Adrenal gland (tissue), 5 donors: ENCODE measurements around the gene LRRC61.

Experiments
- CTCF ChIP-seq, 6 experiments: fragments of 450-650 bp in 4 of 6; fragments of 200-600 bp in 2 of 6; sonication (generic) in 1 of 6; IDR thresholded peaks; 1 replicate in 5 of 6; 2 replicates in 1 of 6; pipeline versions ENCODE4 v1.5.1 to v1.8.0; 2016 to 2021; ENCODE audit warnings: antibody characterized with exemption in 6 of 6, mild to moderate bottlenecking in 2 of 6, moderate library complexity in 1 of 6
- POLR2A ChIP-seq, 2 donors: fragments of 450-650 bp; IDR thresholded peaks; one replicate each; pipeline ENCODE4 v1.6.1; 2017; ENCODE audit warnings: antibody characterized with exemption in 2 of 2, mild to moderate bottlenecking in 2 of 2, moderate library complexity in 1 of 2
- donor health status: DM: no; HTN: no; CAD: no.

DNA sequence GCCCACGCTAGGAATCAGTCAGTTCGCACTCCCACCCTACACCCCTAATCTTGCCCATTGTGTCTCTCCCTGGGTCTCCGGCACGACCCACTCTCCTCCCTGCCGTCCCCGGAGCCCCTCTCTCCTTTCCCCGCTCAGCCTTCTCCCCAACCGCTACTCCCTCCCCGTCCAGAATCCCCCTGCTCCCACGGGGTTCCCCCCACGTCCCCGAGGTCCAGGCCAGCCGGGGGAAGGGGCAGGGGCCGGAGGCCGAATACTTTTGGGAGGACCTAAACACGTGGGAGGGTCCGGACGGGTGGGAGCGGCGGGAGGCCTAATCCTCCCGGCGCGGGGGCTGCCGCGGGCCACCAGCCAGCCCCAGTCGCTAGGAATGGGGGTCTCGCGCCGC lies 17.7 kb downstream of the LRRC61 start:
- no peak for TF ChIP-seq CTCF (IDR thresholded peaks at IDR 0.05)
- TF ChIP-seq POLR2A (IDR thresholded peaks at IDR 0.05): no peak
